Measurements from ENCODE around the gene PTGR2.
A peak's percentile ranks its signal among the peaks of the same experiment; 100 is the strongest.
"Not testable (repeated sequence)": the region's sequence is repeated elsewhere in the genome, so short reads cannot be mapped to it uniquely, and the experiment has no call there.

Gene PTGR2
- 1.8 to 3.4 (median 2.9) reads per million in 3 experiments for total RNA-seq

- DNase-seq: peak; percentile 88
These were observed at the start of gene PTGR2 for GRCh38 chr14:73851567-73852382. PTGR2 (plus strand) TSS chr14:73851831; CDS start chr14:73858863, 7,032 bp downstream.

DNA sequence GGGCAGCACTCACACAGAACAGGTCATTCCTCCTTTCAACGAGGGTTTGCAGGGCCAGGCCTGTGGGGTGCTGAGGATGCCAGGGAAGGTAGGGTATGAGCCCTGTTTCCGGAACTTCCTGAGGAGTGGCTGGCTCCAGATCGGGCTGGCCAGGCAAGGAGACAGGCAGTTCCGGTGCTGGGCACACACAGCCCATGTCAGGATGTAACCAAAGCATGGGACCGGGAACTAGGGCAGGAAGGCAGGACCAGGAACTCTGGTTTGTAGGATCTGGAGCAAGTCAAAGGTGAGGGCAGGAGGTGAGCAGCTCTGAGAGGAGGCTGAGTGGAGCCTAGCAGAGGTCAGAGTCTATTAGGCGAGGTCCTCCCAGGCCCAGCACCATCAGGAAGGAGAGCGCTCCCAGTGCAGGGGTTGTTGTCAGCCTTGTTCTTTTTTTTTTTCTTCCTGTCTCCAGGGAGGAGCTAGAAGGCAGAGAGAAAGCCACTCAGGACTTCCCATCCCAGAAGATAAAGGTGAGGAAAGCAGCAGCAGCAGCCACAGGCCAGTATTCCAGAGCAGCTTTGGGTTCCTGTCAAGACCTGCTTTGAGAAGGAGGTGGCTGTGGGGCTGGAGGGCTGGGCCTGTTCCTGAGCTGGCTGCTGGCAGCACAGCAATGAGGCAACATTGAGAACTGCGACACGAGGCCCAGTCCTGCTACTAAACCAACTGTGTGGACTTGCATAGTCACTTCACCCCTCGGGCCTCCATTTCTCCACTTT is 49.0 kb upstream of the PTGR2 start:
- no peak for DNase-seq

- no peak for DNase-seq
These were observed 47.0 kb upstream of the PTGR2 start for GRCh38 chr14:73804636-73805035.

- DNase-seq: no peak
These were observed 44.2 kb upstream of the PTGR2 start for GRCh38 chr14:73807457-73807856.

- DNase-seq: no peak
These were observed 42.2 kb upstream of the PTGR2 start for GRCh38 chr14:73809391-73809790.

DNA sequence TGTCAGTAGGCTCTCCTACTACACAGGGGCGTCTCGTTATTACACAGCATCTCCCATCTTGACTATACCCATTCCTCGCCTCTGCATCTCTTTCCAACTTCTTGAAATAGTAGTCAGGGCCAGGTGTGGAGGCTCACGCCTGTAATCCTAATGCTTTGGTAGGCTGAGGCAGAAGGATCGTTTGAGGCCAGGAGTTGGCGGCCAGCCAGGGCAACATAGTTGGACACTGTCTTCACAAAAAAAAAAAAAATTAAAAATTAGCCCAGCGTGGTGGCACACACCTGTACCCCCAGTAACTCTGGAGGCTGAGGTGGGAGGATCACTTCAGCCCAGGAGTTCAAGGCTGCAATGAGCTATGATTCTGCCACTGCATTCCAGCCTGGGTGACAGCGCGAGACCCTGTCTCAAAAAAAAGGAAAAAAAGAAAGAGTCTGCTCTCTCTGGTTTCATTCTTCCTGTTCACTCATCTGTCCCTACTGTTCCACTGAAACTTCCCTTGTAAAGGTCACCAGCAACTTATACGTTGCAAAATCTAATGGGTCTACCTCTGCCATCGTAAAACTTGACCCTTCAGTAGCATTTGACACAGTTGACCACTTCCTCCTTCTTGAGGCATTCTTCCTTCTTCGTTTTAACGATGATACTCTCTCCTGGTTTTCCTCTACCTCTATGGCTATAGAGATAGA is 41.0 kb upstream of the PTGR2 start:
- no peak for DNase-seq

GRCh38 chr14:73811164-73811503 is 40.5 kb upstream of the PTGR2 start:
- DNase-seq: no peak

- DNase-seq: no peak
These were observed 37.5 kb upstream of the PTGR2 start for GRCh38 chr14:73814153-73814552.

GRCh38 chr14:73815849-73816248 is 35.8 kb upstream of the PTGR2 start:
- DNase-seq: no peak

DNA sequence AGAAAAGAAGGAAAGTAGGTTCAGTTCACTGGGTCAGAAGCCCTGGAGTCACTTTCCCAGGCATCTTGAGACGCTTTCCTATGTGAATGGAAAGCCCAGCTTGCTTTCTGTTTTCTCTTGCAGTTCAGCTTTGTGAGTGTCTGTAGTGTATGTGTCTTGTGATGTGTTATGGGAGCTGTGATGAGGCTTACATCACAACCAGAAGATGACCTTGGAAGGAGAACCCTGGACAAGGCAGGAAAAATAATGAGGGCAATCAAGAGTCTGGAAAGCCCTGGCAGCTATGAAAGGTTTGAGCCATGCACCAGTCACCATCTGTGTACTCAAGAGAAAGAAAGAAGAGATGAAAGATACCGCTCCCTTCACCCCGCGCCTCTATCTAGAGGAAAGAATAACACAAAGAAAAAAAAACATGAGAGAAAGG is 35.2 kb upstream of the PTGR2 start:
- no peak for DNase-seq

GRCh38 chr14:73817020-73817655 is 34.5 kb upstream of the PTGR2 start:
- DNase-seq: no peak

GRCh38 chr14:73818821-73819220 is 32.8 kb upstream of the PTGR2 start:
- no peak for DNase-seq

DNA sequence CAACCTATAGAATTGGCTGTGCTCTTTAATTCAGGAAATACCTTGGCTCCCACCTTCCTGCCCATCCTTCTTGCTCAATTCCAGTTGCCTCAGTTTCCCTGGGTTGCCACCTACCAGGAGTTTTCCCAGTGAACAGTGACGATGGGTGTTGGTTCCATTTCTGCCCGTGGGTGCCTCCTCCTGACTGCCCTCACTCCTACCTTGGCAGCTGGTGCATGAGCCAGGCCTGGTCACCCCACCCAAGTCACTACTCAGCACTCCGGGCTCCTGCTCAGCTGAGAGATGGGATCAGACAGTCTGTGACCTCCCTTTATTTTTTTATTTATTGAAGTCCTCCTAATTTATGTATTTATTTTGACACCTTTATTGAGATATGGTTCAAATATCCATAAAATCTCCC is 31.0 kb upstream of the PTGR2 start:
- no peak for DNase-seq

DNA sequence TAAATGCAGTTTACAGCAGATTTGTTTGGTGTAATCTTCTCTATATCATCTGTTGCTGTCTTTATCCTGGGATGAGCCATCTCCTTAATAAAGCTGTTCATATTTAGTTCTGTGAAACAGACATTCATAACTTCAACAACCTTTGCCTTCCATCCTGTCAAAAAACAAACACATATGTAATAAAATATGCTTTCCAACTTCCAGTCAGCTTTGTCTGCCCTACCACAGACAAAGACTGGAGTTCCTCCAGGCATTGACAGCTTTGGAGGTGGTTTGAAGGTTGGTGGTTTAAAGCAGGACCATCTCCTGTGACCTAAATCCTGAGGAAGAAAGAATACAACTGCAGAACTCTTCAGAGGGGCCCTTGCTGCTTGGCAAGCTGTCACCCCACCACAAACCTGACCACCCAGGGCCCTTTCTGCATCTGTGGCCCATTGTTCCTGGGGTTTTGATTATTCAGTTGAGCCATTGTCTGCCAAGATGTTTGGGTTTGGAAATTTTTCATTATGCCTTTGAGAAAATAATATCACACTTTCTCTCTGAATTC is 28.2 kb upstream of the PTGR2 start:
- no peak for DNase-seq

DNA sequence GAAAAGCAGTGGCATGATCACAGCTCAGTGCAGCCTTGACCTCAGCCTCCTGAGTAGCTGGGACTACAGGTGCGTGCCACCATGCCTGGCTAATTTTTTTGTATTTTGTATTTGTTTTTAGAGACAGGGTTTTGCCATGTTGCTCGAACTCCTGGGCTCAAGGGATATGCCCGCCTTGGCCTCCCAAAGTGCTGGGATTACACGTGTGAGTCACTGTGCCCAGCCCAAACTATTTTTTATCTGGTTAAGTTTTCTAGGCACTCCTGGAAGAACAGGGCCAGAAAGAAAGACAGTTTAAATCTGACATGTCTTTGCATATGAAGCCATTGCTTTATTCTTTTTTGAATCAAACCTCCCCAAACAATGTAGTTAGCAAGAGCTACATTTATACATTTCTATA is 27.5 kb upstream of the PTGR2 start:
- no peak for DNase-seq

DNA sequence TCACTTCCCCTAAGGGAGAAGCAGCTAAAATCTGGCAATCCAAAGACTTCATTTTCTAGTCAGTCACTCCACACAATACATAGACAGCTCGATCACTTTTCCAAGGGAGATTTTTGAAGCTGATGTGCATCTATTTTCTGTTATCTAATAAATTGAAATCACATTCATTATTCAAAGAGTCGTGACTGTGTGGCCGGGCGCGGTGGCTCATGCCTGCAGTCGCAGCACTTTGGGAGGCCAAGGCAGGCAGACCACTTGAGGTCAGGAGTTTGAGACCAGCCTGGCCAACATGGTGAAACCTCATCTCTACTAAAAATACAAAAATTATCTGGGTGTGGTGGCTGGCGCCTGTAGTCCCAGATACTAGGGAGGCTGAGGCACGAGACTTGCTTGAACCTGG is 27.1 kb upstream of the PTGR2 start:
- no peak for DNase-seq

DNA sequence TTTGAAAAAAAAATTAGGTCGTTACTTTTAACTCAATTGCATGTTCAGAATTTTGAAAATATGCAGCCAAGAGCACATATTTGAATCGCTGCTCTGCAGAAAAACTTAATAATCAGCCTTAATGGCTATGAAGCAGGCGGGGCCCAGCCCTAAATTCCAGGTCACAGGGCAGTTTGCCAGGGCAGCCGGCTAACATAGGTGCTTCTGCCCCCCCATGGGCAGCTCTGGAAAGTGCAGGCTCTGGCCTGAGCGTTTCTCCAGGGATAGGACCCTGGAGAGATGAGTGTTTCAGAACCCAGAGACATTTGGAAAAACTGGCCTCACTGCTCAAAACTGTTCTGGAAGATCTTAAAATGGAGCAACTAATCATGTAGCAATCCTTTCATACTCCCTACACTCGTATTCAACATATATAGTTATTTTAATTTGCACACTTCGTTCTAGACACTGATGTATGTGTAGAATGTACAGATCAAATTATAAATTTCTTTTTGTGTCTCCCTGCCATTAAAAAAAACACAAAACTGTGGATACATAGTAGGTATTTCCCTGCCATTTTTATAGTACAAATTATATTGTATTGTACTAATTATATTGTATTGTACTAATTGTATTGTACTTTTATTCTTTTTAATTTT is 26.0 kb upstream of the PTGR2 start:
- peak; percentile 70 for DNase-seq

DNA sequence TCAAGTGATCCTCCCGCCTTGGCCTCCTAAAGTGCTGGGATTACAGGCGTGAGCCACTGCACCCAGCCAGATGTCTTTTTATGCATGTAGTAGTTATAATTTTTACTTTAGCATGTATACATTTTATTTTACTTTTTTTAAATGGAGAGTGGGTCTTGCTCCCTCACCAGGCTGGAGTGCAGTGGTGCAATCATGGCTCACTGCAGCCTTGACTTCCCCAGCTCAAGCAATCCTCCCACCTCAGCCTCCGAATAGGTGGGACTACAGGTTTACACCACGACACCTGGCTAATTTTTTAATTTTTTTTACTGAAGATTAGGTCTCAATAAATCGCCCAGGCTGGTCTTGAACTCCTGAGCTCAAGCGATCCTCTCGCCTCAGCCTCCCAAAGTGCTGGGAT is 24.4 kb upstream of the PTGR2 start:
- DNase-seq: not testable (repeated sequence)

GRCh38 chr14:73829071-73829470 is 22.6 kb upstream of the PTGR2 start:
- DNase-seq: no peak

DNA sequence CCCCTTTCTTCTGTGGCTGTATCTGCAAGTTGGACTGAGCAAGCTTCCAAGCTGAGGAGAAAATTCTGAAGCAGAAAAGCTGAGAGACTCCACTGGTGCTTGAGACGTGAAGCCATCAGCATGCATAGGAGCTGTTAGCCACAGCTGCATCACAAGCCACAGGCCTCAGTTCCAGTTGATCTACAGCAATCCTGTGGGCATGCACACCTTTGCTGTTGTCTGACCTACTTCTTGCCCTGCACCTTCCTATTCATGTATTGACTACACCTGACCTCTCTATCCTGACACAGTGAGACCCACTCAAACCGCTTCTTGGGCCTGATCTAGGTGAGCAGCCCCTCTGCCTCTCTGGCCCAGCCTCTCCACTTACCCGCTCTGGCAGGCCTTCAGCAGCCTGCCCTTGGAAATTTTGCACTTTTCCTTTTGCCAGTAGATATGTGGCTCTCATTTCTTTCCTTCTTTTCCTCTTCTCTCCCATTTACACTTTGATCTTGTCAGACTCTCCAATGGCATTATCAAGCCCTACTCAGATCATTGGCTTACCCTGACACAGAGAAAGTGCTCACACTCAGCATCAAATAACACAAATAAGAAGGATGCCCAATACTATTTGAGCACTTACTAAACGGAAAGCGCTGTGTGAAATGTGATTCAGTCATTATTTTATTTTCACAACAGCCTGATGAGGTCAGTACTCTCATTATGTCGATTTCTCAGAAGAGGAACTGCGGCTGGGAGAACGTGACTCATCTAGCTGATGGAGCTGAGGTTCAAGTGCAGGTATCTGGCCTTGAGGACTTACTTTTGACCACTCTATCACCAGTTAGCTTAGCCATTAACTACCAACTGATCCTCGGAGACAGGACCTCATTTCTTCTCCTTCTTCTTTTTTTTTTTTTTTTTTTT is 21.9 kb upstream of the PTGR2 start:
- no peak for DNase-seq

DNA sequence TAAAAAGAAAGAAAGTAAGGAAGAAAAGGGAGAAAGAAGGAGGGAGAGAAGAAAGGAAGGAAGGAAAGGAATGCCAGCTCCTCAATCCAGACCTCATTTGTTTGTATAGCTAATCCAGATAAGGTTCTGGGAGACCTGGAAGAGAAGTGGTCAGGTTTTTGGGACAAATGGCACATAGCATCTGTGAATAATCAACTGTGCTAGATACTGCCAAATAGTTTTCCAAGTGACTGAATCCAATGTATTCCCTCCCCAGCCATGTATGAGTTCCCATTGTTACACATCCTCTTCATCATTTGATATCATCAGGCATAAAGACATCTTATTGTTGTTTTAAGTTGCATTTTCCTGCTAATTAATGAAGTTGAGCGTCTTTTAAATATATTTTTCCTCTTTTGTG is 18.6 kb upstream of the PTGR2 start:
- DNase-seq: no peak
